HEK293 (cell line): ENCODE measurements around the gene GINS1.

Experiments
- CTCF ChIA-PET: fragments of 350-600 bp; formaldehyde crosslinking; extraction: SDS; loops from one replicate; lab custom pipeline; 2021; ENCODE audit warnings: antibody characterized with exemption; lab: Yijun Ruan, JAX
- POLR2A ChIA-PET: fragments of 300-600 bp; formaldehyde crosslinking; extraction: SDS; loops from one replicate; lab custom pipeline; 2020; ENCODE audit warnings: antibody characterized with exemption, inconsistent platforms; lab: Yijun Ruan, JAX
- H3K27ac ChIP-seq: fragments of 200-500 bp; sonication (Bioruptor generic); 2 replicates; pipeline ENCODE4 v1.5.1; 2014; ENCODE audit warnings: low read depth, low read length, control low read depth, inconsistent platforms; ENCODE audit errors: extremely low read depth
- H3K36me3 ChIP-seq, 2 experiments: fragments of 200-500 bp in 1 of 2; sonication (Bioruptor generic) in 1 of 2; 1 replicate in 1 of 2; 2 replicates in 1 of 2; pipeline ENCODE4 v1.5.1; 2014 to 2017; ENCODE audit warnings: inconsistent platforms in 2 of 2, low read length in 2 of 2; ENCODE audit not compliant: control insufficient read depth in 2 of 2, insufficient read depth in 1 of 2
- H3K4me1 ChIP-seq: fragments of 200-500 bp; sonication (Bioruptor generic); 2 replicates; pipeline ENCODE4 v1.5.1; 2014; ENCODE audit warnings: mild to moderate bottlenecking, low read length, inconsistent platforms; ENCODE audit not compliant: control insufficient read depth, insufficient read depth
- H3K4me3 ChIP-seq: 2 replicates; pipeline ENCODE4 v1.5.1; 2011; ENCODE audit warnings: low read depth, mild to moderate bottlenecking, control low read depth, low read length, moderate library complexity
- H3K9me3 ChIP-seq: fragments of 200-500 bp; sonication (Bioruptor generic); 2 replicates; pipeline ENCODE4 v1.5.1; 2014; ENCODE audit warnings: low read depth, low read length, inconsistent platforms; ENCODE audit not compliant: control insufficient read depth, insufficient read depth
- GFI1B ChIP-seq: fragments of 450-650 bp; formaldehyde crosslinking; IDR thresholded peaks from 2 replicates; pipeline ENCODE4 v1.5.1; 2016; ENCODE audit warnings: missing biosample characterization, missing genetic modification characterization
- GLIS1 ChIP-seq: fragments of 450-650 bp; formaldehyde crosslinking; IDR thresholded peaks from 2 replicates; pipeline ENCODE4 v1.5.1; 2016; ENCODE audit warnings: missing biosample characterization, missing genetic modification characterization
- KLF1 ChIP-seq: fragments of 450-650 bp; formaldehyde crosslinking; IDR thresholded peaks from 2 replicates; pipeline ENCODE4 v1.5.1; 2016; ENCODE audit warnings: missing biosample characterization, missing genetic modification characterization
- PRDM10 ChIP-seq: fragments of 450-650 bp; formaldehyde crosslinking; IDR thresholded peaks from 2 replicates; pipeline ENCODE4 v1.5.1; 2016; ENCODE audit warnings: missing biosample characterization, missing genetic modification characterization
- SP7 ChIP-seq: fragments of 450-650 bp; formaldehyde crosslinking; IDR thresholded peaks from 2 replicates; pipeline ENCODE4 v1.5.1; 2016; ENCODE audit warnings: missing biosample characterization, missing genetic modification characterization
- ZBTB1 ChIP-seq: fragments of 450-650 bp; formaldehyde crosslinking; IDR thresholded peaks from 2 replicates; pipeline ENCODE4 v1.5.1; 2016; ENCODE audit warnings: missing biosample characterization, missing genetic modification characterization
- ZBTB44 ChIP-seq: fragments of 450-650 bp; IDR thresholded peaks from 2 replicates; pipeline ENCODE4 v1.5.1; 2018; ENCODE audit warnings: missing biosample characterization, mild to moderate bottlenecking, missing genetic modification characterization
- ZNF121 ChIP-seq: fragments of 450-650 bp; formaldehyde crosslinking; IDR thresholded peaks from 2 replicates; pipeline ENCODE4 v1.5.1; 2016; ENCODE audit warnings: missing biosample characterization, missing genetic modification characterization
- ZNF148 ChIP-seq: fragments of 450-650 bp; formaldehyde crosslinking; IDR thresholded peaks from 2 replicates; pipeline ENCODE4 v1.5.0; 2017; ENCODE audit warnings: missing biosample characterization, missing genetic modification characterization, borderline replicate concordance
- ZNF221 ChIP-seq: fragments of 450-650 bp; formaldehyde crosslinking; IDR thresholded peaks from 2 replicates; pipeline ENCODE4 v1.5.1; 2017; ENCODE audit warnings: missing biosample characterization, missing genetic modification characterization, borderline replicate concordance
- ZNF248 ChIP-seq: fragments of 450-650 bp; formaldehyde crosslinking; IDR thresholded peaks from 2 replicates; pipeline ENCODE4 v1.5.1; 2017; ENCODE audit warnings: missing biosample characterization, missing genetic modification characterization
- ZNF274 ChIP-seq, 2 experiments: fragments of 200-500 bp in 1 of 2; fragments of 450-650 bp in 1 of 2; sonication (Bioruptor generic) in 1 of 2; formaldehyde crosslinking in 1 of 2; IDR thresholded peaks; 2 replicates each; pipeline versions ENCODE4 v1.5.1 to v1.6.1; 2014 to 2016; ENCODE audit warnings: borderline replicate concordance in 1 of 2, inconsistent platforms in 1 of 2, low read length in 1 of 2, missing biosample characterization in 1 of 2, missing genetic modification characterization in 1 of 2
- ZNF366 ChIP-seq: fragments of 450-650 bp; formaldehyde crosslinking; conservative IDR thresholded peaks from 2 replicates; pipeline ENCODE4 v1.5.1; 2016; ENCODE audit warnings: missing biosample characterization, missing genetic modification characterization
- ZNF596 ChIP-seq: fragments of 450-650 bp; IDR thresholded peaks from 2 replicates; pipeline ENCODE4 v1.5.0; 2018; ENCODE audit warnings: missing biosample characterization, mild to moderate bottlenecking, missing genetic modification characterization, moderate library complexity
- ZNF621 ChIP-seq: fragments of 450-650 bp; formaldehyde crosslinking; IDR thresholded peaks from 2 replicates; pipeline ENCODE4 v1.5.1; 2017; ENCODE audit warnings: missing biosample characterization, missing genetic modification characterization
- ZNF660 ChIP-seq: fragments of 450-650 bp; IDR thresholded peaks from 2 replicates; pipeline ENCODE4 v1.5.1; 2018; ENCODE audit warnings: missing biosample characterization, mild to moderate bottlenecking, missing genetic modification characterization
- ZNF777 ChIP-seq: fragments of 450-650 bp; formaldehyde crosslinking; IDR thresholded peaks from 2 replicates; pipeline ENCODE4 v1.5.1; 2017; ENCODE audit warnings: missing biosample characterization, missing genetic modification characterization, borderline replicate concordance
- ZSCAN30 ChIP-seq: fragments of 450-650 bp; IDR thresholded peaks from 2 replicates; pipeline ENCODE4 v1.5.1; 2018; ENCODE audit warnings: missing biosample characterization, mild to moderate bottlenecking, missing genetic modification characterization, moderate library complexity

GINS1 gene

GRCh38 chr20:25418776-25419175 lies 11.3 kb downstream of the GINS1 start:
- POLR2A ChIA-PET = interaction anchor here (1.0 kb wide), 1 partner anchor 11 kb away, joined by 3 read pairs; the partner anchor contains the start of gene GINS1
- Histone ChIP-seq H3K36me3 (peaks cover 43 to 78% of the 10 kb centered on the region in 2 experiments), H3K9me3 (no peaks in the 10 kb centered on the region), H3K4me1 (no peaks in the 10 kb centered on the region)
- TF ChIP-seq KLF1 (tag by site-specific recombination) (no peak), ZNF366 (tag by site-specific recombination) (no peak), SP7 (tag by site-specific recombination) (peak; percentile 46; the same call in 1 of the 2 replicates), GLIS1 (tag by site-specific recombination) (peak; percentile 72)
- TF ChIP-seq, all 188 proteins: peak for 2
- H3K4me3 ChIP-seq = no peak overlapping the region
- no peak overlapping the region for H3K27ac ChIP-seq
- CTCF ChIA-PET = interaction anchor here (0.7 kb wide), 1 partner anchor 9 kb away, joined by 3 read pairs; no protein-coding TSS in a partner anchor

GRCh38 chr20:25421102-25421501 lies 13.6 kb downstream of the GINS1 start:
- no peak overlapping the region for H3K27ac ChIP-seq
- H3K9me3 ChIP-seq = no peaks in the 10 kb centered on the region
- no peaks in the 10 kb centered on the region for H3K4me1 ChIP-seq
- no peak overlapping the region for H3K4me3 ChIP-seq
- peaks cover 40 to 73% of the 10 kb centered on the region in 2 experiments for H3K36me3 ChIP-seq
- POLR2A ChIA-PET = no interaction called here
- CTCF ChIA-PET = no interaction called here
- TF ChIP-seq ZNF121 (tag by site-specific recombination) = no peak
- no peak for TF ChIP-seq ZSCAN30 (tag by site-specific recombination)
- no peak for TF ChIP-seq ZBTB1 (tag by site-specific recombination)
- no peak for TF ChIP-seq PRDM10 (tag by site-specific recombination)
- TF ChIP-seq ZNF777 (tag by site-specific recombination) = no peak
- no peak for TF ChIP-seq GFI1B (tag by site-specific recombination)
- TF ChIP-seq ZNF221 (tag by site-specific recombination) = no peak
- no peak for TF ChIP-seq ZNF621 (tag by site-specific recombination)
- TF ChIP-seq ZNF148 (tag by site-specific recombination) = no peak
- TF ChIP-seq ZNF248 (tag by site-specific recombination) = no peak
- no peak for TF ChIP-seq ZNF596 (tag by site-specific recombination)
- TF ChIP-seq ZNF274 (IDR thresholded peaks at IDR 0.05; ENCODE audit: low read length) = no peak
- no peak for TF ChIP-seq ZNF274 (tag by site-specific recombination; IDR thresholded peaks at IDR 0.05; ENCODE audit: borderline replicate concordance)
- TF ChIP-seq ZBTB44 = no peak
- TF ChIP-seq ZNF660 (tag by site-specific recombination) = no peak
